Measurements from ENCODE around the gene ABCG1.

DNA sequence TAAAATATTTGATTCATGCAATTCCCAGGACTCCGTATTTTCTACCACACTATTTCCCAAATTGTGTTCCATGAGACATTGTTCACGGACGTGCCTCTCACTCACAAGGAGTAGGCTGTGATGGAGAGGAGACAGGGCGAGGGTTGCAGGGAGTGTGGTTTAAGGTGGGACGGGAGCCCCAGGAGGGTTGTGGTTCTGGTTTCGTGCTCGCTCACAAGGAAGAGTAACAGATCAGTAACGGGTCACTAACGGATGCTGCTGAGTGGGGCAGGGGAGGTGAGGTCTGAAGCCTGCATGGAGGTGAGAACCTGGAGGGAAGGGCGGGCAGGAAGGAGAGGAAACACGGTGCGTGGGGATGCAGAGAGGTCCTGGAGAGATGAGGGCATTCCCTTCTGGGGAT lies 67.5 kb downstream of the ABCG1 start:
- TF ChIP-seq, protein P1, sequence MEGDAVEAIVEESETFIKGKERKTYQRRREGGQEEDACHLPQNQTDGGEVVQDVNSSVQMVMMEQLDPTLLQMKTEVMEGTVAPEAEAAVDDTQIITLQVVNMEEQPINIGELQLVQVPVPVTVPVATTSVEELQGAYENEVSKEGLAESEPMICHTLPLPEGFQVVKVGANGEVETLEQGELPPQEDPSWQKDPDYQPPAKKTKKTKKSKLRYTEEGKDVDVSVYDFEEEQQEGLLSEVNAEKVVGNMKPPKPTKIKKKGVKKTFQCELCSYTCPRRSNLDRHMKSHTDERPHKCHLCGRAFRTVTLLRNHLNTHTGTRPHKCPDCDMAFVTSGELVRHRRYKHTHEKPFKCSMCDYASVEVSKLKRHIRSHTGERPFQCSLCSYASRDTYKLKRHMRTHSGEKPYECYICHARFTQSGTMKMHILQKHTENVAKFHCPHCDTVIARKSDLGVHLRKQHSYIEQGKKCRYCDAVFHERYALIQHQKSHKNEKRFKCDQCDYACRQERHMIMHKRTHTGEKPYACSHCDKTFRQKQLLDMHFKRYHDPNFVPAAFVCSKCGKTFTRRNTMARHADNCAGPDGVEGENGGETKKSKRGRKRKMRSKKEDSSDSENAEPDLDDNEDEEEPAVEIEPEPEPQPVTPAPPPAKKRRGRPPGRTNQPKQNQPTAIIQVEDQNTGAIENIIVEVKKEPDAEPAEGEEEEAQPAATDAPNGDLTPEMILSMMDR (conservative IDR thresholded peaks at IDR 0.05 in 1 of 2, IDR thresholded peaks at IDR 0.05 in 1 of 2; ENCODE audit: low read depth in 1 of 2, low read length in 2 of 2), result no peak
- TF ChIP-seq EZH2 (IDR thresholded peaks at IDR 0.05; ENCODE audit: low read length, missing control alignments), result no peak
